ENCODE measurements around the gene LAMTOR3.

DNA sequence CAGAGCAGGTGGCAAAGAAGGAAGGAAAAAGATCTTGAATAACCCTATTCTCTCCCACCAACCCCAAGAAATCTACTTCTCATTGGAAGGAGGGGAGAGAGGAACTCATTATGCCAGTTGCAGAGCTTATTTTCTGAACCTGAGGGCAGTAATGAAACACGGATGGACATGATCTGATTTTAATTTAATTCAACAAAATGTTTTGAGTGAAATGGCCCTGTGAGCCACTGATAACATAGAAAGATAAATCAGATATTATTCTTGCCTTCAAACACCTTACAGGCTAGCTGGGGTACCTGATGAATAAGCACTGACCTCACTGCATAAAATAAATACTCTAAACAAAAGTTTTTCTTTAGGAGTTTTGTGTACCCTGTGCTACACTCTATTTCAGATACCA is 47.3 kb downstream of the LAMTOR3 start:
- TF ChIP-seq, protein P1, sequence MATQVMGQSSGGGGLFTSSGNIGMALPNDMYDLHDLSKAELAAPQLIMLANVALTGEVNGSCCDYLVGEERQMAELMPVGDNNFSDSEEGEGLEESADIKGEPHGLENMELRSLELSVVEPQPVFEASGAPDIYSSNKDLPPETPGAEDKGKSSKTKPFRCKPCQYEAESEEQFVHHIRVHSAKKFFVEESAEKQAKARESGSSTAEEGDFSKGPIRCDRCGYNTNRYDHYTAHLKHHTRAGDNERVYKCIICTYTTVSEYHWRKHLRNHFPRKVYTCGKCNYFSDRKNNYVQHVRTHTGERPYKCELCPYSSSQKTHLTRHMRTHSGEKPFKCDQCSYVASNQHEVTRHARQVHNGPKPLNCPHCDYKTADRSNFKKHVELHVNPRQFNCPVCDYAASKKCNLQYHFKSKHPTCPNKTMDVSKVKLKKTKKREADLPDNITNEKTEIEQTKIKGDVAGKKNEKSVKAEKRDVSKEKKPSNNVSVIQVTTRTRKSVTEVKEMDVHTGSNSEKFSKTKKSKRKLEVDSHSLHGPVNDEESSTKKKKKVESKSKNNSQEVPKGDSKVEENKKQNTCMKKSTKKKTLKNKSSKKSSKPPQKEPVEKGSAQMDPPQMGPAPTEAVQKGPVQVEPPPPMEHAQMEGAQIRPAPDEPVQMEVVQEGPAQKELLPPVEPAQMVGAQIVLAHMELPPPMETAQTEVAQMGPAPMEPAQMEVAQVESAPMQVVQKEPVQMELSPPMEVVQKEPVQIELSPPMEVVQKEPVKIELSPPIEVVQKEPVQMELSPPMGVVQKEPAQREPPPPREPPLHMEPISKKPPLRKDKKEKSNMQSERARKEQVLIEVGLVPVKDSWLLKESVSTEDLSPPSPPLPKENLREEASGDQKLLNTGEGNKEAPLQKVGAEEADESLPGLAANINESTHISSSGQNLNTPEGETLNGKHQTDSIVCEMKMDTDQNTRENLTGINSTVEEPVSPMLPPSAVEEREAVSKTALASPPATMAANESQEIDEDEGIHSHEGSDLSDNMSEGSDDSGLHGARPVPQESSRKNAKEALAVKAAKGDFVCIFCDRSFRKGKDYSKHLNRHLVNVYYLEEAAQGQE (IDR thresholded peaks at IDR 0.05; ENCODE audit: low read depth, low read length), result no peak
- TF ChIP-seq YY1 (IDR thresholded peaks at IDR 0.05; ENCODE audit: low read depth) (no peak), TAF1 (IDR thresholded peaks at IDR 0.05; ENCODE audit: borderline replicate concordance, low read depth, low read length) (no peak), RCOR1 (IDR thresholded peaks at IDR 0.05; ENCODE audit: low read length) (no peak; the same call in 1 of the 2 replicates), FOXM1 (IDR thresholded peaks at IDR 0.05; ENCODE audit: low read depth) (no peak), ZBTB33 (IDR thresholded peaks at IDR 0.05; ENCODE audit: borderline replicate concordance, low read depth) (no peak), SIN3A (IDR thresholded peaks at IDR 0.05; ENCODE audit: borderline replicate concordance, low read depth, low read length) (no peak), RXRA (IDR thresholded peaks at IDR 0.05; ENCODE audit: borderline replicate concordance, low read depth) (no peak), EP300 (IDR thresholded peaks at IDR 0.05; ENCODE audit: borderline replicate concordance in 1 of 2, low read depth in 1 of 2, low read length in 1 of 2) (peak in 1 of 2 experiments; percentile 60; a peak in 2 of 4 replicates), TCF12 (IDR thresholded peaks at IDR 0.05) (no peak), EZH2phosphoT487 (IDR thresholded peaks at IDR 0.05; ENCODE audit: borderline replicate concordance, low read depth) (no peak), POLR2AphosphoS5 (IDR thresholded peaks at IDR 0.05; ENCODE audit: low read depth, low read length) (no peak)
- TF ChIP-seq, protein P2, sequence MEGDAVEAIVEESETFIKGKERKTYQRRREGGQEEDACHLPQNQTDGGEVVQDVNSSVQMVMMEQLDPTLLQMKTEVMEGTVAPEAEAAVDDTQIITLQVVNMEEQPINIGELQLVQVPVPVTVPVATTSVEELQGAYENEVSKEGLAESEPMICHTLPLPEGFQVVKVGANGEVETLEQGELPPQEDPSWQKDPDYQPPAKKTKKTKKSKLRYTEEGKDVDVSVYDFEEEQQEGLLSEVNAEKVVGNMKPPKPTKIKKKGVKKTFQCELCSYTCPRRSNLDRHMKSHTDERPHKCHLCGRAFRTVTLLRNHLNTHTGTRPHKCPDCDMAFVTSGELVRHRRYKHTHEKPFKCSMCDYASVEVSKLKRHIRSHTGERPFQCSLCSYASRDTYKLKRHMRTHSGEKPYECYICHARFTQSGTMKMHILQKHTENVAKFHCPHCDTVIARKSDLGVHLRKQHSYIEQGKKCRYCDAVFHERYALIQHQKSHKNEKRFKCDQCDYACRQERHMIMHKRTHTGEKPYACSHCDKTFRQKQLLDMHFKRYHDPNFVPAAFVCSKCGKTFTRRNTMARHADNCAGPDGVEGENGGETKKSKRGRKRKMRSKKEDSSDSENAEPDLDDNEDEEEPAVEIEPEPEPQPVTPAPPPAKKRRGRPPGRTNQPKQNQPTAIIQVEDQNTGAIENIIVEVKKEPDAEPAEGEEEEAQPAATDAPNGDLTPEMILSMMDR (IDR thresholded peaks at IDR 0.05), result no peak

Data from SK-N-SH (cell line).